Hepatocyte (in vitro differentiated cells): Measurements from ENCODE around the gene CEP78.

Source experiments
- CTCF ChIP-seq: fragments of 200-600 bp; sonication (generic); IDR thresholded peaks from 2 replicates; pipeline ENCODE4 v1.5.1; 2016; ENCODE audit warnings: antibody characterized with exemption, mild to moderate bottlenecking; ENCODE audit not compliant: poor library complexity
- EZH2 ChIP-seq: fragments of 200-600 bp; sonication (generic); IDR thresholded peaks from 2 replicates; pipeline ENCODE4 v1.6.1; 2016; ENCODE audit warnings: antibody characterized with exemption, mild to moderate bottlenecking, borderline replicate concordance

- no peak for TF ChIP-seq CTCF
- no peak for TF ChIP-seq EZH2
Observed at GRCh38 chr9:78242041-78242440, 6.2 kb downstream of the CEP78 start.
